HG02678 (cell line): ENCODE results near the gene CLEC11A.

ENCODE experiments used
- ATAC-seq: cut with Tn5 transposase; IDR thresholded peaks from one replicate; pipeline ENCODE4 v1.9.1; 2021; ENCODE audit warnings: mild to moderate bottlenecking, moderate library complexity; ENCODE audit not compliant: unreplicated experiment

CLEC11A gene, protein sequence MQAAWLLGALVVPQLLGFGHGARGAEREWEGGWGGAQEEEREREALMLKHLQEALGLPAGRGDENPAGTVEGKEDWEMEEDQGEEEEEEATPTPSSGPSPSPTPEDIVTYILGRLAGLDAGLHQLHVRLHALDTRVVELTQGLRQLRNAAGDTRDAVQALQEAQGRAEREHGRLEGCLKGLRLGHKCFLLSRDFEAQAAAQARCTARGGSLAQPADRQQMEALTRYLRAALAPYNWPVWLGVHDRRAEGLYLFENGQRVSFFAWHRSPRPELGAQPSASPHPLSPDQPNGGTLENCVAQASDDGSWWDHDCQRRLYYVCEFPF

DNA sequence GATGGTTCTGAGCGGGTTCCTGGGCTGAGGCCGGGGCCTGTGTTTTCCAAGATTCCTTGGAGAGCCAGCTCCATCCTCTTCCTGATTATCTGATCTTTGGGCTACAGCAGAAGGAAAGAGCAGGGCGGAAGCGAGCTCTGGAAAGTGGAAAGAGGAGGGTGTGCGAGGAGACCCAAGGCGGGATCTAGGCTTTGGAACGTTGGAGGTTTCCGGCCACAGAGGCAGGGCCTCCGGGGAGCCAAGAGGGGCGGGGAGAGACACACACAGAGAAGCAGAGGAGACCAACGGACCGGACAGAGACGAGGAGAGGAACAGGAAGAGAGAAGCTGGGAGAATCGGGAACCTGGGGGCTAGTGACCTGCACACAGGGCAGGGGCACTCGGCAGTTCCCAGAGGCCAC is at the start of gene CLEC11A:
Gene CLEC11A, plus strand, starts transcription at position 296 of the 400 bp plus-strand sequence. CDS start 162 bp downstream, outside the sequence.
- ATAC-seq, result no peak

DNA sequence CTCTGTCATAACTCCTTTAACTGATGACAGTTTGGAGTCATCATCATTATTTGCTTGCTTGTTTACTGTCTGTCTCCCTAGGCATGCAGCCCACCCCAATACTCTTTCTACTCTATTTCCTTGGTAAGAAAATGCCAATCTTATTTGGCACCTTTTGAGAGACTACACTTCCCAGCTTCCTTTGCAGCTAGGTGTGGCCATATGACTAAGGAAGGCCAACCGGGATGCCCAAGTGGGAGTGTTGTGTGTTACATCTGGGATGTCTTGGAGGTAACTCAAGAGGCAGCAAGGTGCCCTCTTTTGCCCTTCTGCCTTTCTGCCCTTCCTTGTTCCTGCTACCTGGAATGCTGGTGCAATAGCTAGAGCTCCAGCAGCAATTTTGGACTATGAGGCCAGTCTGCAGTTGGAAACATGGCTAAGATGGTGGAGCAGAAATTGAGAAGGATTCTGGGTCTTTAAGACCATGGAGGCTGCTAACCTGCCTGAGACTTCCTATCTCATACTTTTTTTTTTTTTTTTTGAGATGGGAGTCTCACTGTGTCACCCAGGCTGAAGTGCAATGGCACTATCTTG is 46.5 kb upstream of the CLEC11A start:
- ATAC-seq, result no peak

DNA sequence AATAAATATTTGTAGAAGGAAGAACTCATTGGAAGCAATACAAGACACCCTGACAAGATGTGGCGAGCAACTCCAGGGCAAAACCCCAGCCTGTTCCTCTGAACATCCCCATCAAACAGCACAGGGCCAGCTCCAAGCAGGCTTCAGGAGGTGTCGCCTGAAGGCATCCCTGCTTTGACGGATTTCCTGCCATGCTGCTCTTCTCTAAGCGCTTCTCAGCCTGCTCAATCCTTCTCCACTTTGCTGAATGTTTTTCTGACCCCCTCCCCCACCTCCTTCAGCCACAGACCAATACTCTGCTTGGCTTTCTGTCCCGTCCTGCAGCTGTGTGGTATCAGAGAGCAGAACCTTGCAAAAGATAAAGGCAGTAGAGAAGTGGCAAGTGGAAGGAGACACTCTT is 45.5 kb upstream of the CLEC11A start:
- ATAC-seq, result no peak

DNA sequence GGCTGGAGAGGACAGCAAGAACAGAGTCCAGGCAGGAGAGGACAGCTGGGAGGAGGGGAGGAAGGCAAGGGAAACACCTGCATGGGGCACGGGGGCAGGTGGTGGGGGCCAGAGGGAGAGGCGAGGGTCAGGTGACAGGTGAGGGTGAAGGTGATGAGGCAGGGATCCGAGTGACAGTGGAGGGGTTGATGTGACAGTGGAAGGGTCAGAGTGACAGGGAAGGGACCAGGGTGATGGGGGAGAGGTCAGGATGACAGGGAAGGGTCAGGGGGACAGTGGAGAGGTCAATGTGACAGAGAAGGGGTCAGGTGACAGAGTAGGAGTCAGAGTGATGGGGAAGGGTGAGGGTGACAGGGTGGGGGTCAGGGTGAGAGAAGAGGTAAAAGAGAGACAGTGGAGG is 44.8 kb upstream of the CLEC11A start:
- ATAC-seq, result no peak

DNA sequence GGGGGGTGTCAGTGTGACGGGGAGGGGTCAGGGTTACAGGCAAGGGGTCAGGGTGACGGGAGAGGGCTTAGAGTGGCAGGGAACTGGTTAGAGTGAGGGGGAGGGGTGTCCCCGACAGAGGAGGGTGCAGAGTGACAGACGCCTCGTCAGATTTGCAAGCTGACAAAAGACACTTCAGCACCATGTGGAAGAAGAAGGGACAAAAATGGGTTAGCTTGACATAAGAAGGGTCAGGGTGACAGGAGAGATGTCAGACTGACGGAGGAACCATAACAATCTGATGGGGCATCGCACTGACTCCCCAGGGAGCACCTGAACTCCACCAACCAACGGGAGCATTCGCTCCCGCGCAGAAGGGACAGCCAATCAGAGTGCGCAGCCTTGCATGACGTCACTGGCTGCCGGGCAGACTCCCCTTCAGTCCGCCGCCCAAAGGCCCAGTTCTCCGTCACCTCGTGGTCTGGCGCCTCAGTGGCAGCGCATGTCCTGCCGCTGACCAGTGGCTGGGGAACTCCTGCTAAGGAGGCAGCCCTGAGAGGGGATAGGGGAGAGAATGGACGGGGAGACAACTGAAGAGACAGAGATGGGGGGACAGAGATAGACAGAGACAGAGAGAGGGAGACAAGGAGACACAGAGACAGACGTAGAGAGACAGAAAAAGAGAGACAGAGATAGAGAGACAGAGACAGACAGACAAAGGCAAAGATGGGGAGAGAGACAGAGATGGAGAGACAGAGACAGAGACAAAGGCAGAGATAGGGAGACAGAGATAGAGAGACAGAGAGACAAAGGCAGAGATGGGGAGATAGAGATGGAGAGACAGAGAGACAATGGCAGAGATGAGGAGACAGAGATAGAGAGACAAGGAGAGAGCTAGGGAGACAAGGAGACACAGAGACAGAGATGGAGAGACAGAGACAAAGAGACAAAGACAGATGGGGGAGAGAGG is 43.7 kb upstream of the CLEC11A start:
- ATAC-seq, result peak; percentile 74

DNA sequence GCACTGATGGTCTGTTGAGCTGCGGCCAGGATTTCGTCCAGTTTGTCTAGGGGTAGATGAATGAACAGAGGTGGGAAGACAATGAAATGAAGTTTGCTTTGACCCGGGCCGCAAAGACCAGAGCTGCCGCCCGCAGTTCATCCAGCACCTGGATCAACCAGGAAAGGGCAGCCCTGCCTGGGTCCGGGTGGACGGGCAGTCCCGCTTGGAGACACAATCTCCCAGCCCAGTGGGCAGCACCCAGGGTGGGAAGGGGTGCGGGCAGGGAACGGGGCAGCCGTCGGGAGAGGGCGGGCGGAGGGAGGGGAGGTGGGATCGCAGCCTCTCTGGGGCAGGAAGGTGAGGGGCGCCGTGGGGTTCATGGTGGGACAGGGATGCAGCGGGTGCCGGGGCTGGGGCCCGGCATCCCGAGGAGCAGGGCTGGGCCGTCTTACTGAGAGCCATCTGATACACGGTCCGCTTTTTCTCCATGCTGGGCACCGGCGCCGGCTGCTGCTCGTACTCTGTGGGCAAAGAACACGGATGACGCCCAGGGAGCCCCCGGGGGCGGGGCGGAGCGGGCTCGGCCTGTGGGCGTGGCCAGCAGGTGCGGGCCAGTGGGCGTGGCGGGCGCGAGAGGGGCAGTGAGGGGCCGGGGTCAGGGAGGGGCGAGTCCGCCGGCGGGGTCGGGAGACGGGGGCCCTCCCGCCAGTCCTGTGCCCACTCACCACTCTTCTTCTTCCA is 36.7 kb upstream of the CLEC11A start:
- no peak for ATAC-seq

DNA sequence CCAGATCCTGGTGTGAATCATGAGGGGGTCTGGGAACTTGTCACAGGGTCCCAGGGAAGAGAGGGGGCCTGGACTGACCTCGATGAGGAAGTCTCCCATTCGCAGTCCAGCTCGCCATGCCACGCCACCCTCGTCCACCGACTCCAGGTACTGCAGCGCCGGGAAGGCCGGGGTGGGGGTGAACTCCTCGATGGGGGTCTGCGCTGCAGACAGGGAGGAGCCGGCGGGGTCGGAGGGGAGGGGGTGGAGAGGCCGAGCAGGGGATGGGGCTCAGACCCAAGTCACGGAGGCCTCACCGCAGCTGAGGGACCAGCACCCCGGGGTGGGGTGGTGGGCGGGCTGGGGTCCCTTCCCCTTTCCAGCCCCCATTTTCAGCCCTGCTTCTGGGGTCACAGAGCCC is 34.4 kb upstream of the CLEC11A start:
- no peak for ATAC-seq

DNA sequence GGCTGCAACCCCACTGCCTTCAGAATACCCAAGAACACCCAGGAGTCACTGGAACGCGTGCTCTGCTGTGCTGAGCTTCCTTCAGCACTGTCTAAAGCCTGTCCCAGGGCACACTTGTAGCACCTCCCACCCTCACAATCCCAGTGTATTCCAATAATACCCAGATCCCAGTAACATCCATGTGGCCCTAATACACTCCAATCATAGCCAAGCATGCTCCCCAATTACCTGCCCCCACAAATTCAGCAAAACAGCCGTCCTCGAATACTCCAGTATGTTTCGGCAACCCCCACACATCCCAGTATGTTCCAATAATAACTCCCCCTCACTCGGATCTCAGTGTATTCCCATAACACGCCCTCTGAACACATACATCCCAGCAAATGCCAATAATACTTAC is 32.7 kb upstream of the CLEC11A start:
- no peak for ATAC-seq

DNA sequence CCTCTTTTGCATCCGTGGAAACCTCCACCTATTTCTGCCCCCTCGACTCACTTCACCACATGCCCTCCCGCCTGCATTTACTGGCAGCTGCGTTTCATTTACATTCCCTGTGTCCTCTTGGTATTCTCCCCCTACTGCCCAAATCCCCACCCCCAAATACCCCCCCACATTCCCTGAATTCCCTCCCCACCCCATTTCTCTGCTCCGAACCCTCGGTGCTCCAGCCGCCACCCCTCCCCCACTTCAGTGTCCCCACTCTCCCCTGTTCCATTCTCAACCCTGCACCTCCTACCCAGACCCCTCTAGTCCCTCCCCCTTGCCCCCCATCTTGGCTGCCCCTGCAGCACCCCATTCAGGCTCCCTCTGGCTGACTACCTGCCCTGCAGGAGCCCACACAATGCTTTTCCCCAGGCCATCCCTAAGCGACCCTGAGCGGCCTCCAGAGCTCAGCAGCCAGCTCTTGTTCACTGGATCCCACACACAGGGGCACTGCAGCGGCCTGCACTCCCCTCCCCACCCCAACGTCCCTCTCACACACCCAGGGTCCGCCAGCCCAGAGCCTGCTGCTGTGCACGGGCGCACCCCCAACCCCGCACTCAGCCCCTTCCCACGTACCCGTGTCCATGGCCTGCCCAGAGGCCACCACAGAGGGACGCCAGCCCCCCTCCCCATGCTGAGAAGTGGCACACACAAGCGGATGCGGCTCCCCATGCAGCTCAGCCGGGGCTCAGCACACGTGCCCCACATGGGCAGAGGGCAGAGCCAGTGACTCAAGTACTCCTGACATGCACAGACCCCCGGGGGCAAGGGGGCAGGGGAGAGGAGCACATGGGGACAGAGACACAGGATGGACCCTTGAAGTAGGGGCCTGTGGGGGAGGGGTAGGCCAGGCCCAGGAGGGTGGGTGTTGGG is 29.8 kb upstream of the CLEC11A start:
- ATAC-seq, result no peak

DNA sequence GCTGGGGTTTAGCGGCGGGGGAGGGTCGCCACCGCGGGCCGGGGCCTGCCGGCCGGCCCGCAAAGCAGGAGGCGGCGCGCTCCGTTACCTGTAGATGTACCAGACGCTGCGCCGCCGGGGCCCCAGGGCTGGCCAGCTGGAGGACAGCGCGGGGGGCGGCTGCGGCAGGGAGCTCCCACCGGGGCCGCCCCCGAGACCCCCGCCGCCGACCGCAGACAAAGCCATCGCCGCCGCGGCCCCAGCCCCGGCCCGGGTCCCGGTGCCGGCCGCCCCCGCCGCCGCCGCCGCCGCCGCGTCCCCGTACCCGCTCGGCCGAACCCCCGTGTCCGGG is 28.4 kb upstream of the CLEC11A start:
- ATAC-seq, result no peak

DNA sequence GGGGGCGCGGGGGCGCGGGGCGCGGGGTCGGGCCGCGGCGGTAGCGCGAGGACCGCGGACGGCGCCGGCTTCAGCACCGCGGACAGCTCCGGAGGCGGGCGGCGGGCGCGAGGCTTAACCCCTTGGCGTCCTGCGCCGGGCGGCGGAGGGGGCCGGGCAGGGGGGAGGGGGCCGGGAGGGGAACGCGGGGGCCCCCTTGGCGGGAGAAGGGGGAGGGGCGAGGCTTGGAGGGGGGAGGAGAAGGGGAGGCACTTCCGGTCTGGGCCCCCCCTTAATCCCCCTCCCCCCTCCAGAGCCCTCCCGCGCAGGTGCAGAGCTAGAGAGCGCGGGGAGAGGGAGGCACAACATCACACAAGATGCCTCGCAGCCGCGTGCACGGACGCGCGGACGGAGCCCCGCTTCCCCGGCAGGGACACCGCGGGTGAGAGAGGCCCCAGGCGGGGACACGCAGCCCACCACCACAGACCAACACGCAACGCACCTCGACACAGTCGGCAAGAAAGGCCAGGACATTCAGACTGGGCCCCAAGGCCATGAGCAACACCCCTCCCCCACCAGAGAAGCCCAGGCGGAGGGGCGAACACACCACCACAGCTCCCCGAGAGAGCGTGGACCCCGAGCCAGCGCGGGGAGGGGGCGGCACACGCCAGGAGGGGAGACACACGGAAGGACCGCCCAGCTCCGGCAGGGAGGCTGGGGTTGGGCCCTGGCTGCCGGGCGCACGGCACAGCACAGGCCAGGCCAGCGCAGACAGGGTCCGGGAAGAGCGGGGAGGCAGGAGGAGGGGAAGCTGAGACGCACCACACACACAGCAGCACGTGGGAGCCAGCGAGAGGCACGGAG is 27.7 kb upstream of the CLEC11A start:
- ATAC-seq, result no peak

DNA sequence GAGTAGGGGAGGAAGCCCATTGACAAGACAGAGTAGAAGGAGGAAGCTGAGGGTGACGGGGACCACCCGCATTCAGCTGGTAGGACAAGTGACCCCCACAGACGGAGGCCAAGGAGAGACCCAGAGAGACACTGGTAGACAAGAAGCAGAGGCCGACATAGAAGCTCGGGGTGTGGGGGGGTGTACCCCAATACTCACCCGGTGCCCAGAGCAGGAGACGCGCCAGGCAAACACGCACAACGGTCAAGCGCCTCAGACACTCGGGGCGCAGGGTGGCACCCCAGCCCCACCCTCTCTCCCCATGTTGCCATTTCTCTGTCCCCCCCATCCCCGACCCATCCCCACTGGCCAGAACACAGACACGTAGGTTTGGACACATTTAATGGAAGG is 27.1 kb upstream of the CLEC11A start:
- no peak for ATAC-seq

DNA sequence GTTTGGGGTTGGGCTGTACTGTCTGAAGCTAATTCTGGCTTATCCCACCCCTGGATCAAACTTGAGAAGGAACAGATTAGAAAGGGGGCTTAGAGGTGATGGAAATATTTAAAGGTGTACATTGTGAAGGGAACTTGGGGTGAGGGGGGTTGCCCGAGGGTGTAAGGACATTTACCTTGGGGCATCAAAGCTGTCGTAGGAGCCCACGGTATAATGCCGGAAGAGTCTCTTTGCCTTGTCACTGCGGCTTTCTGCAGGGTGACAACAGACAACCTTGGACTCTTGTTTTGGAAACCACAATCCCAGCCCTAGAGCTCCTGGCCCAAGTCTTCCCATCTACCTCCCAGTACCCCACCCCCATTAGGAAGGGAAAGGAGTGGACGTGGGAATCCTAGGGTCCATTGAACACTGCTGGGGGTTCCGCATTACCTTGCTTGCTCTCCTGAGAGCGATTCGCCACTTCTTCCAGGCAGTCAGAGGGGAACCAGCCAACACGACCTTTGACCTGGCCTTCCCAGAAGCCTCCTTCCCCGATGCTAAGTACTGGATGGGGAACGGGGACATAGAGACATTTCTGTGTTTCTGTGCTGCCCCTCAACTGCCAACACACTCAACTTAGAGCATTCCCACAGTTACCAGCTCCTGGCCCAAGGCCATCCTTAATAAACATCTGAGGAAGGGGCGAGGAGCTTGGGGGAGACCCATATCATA is 25.6 kb upstream of the CLEC11A start:
- no peak for ATAC-seq

DNA sequence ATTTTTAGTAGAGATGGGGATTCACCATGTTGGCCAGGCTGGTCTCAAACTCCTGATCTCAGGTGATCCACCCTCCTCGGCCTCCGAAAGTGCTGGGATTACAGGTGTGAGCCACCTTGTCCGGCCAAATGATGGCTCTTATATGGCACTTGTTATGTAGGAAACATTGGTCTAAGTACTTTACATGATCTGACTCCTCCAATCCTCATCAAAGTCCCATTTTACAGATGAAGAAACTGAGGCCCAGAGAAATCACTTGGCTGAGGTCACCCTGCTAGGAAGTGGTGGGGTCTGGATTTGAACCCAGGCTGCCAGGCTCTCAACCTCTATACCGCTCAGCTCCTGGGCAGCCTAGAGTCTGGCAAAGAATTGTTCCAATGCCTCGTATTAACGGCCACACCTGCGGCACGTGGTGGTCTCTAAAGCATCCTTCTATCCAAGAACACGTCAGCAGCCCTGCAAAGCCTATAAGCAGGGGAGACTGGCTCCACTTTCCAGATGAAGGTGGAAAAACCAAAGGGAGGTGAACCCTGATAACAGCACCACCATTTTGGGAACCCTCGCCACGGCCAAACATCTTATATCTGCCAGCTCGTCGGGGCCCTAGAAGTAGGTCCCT is 21.7 kb upstream of the CLEC11A start:
- no peak for ATAC-seq

DNA sequence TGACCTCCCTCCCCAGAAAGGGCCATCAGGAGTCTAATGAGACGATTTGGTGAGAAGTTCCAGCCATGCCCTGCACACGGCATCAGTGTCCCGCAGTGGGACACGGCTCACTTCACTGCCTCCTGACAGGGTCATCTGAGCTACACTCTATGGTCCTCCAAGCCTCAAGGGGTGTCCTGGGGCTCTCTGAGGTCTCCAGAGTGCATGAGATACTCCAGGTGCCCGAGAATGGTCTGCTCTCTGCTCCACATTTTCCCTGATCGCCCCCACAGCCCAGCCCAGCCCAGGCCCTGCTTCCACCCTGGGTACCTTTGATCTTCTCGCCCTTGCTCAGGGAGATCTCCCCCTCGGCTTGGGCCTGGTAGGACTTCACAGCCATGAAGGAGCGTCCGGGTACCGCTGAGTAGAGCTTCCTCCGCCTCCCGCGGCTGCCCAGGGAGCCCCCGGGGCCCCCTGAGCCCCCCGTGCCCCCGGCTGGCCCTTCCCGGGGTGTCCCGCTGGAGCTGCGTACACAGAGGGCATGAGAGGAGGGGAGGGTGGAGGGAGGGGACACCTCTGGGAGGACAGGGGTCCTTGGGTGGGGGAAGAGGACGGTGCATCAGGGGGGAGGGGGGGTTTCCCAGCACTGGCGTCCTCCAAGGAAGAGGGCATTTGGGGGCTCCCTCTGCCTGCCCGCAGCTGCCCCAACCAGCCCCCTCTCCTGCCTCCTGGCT is 20.9 kb upstream of the CLEC11A start:
- no peak for ATAC-seq

DNA sequence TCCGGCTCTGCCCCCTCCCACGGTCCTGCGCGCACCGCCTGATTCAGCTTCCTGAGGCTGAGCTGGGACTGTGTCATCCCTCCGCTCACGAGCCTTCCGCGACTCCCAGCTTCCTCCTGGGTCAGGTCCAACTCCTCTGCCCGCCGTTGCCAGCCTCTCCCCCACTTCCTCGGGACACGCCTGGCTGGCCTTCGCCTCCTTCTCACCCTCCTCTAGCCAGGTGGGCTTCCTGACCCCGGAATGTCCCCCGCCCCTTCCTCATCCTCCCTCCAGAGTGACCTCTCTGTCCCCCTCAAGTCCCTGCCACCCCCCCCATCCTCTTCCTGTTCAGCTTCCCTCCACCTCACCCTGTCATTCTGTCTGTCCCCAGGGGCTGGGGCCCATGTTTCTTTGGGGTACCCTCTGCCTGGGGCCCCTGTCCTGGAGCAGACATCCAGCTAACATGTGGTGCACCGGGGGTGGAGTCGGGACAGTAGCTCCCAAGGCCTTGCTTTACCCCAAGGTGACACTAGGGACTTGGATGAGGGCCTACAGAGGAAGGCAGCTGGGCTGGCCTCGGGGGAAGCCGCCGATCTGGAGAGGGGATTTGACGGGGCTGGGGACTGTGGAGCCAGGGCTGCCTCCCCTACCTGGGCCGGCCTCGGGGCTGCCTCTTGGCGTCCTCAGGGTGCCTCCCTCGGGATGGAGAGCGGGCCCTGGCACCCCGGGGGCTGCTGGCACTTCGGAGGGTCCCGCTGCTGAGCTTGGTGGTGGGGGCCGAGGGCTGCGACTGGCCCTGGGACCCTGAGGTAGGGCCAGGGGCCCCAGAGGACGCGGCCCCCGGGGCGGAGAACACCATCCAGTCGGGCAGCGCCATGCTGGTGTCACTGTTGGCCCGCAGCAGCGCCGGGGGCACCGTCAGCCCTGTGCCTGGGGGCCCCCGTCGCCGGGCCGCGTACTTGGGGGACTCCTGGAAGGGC is 20.0 kb upstream of the CLEC11A start:
- no peak for ATAC-seq
